WI38 (cell line): ENCODE data around the gene PRDM11.

Experiments used
- H3K4me3 ChIP-seq: 2 replicates; pipeline ENCODE4 v1.5.1; 2011; ENCODE audit warnings: low read depth, mild to moderate bottlenecking, control low read depth, low read length
- TF ChIP-seq, protein P1 (sequence below): IDR thresholded peaks from 2 replicates; pipeline ENCODE4 v1.5.1; 2012; ENCODE audit warnings: low read depth, mild to moderate bottlenecking, control low read depth, low read length

The PRDM11 gene

DNA sequence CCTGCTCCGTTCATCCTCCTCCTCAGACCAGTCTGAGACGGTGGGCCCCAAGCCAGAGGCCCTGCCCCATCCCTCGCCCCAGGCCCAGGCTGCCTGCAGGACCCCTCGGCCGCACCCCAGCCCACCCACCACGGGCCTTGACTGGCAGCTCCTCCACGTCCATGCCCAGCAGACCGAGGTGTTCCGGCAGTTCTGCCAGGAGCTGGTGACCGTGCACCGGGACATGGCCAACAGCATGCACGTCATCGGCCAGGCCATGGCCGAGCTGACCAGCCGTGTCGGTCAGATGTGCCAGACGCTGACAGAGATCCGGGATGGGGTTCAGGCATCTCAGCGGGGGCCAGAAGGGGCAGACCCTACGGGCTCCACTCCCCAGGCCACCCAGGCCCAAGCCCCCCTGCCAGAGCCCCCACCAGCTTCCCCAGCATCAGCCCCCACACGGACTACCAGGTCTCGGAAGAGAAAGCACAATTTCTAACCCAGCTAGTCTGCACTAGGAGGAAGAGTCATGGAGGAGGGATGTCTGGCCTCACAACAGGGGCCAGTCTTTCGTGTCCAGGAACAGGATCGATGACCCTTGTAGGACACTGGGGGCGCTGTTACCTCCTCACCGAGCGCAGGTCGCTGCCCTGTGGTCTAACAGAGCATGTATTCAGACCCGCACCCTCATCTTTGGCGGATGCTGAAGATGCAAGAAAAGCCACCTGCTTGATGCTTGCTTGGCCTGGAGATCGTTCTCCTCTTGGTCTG is 66.3 kb downstream of the PRDM11 start:
- TF ChIP-seq, protein P1, sequence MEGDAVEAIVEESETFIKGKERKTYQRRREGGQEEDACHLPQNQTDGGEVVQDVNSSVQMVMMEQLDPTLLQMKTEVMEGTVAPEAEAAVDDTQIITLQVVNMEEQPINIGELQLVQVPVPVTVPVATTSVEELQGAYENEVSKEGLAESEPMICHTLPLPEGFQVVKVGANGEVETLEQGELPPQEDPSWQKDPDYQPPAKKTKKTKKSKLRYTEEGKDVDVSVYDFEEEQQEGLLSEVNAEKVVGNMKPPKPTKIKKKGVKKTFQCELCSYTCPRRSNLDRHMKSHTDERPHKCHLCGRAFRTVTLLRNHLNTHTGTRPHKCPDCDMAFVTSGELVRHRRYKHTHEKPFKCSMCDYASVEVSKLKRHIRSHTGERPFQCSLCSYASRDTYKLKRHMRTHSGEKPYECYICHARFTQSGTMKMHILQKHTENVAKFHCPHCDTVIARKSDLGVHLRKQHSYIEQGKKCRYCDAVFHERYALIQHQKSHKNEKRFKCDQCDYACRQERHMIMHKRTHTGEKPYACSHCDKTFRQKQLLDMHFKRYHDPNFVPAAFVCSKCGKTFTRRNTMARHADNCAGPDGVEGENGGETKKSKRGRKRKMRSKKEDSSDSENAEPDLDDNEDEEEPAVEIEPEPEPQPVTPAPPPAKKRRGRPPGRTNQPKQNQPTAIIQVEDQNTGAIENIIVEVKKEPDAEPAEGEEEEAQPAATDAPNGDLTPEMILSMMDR: no peak
- no peak overlapping the region for H3K4me3 ChIP-seq

DNA sequence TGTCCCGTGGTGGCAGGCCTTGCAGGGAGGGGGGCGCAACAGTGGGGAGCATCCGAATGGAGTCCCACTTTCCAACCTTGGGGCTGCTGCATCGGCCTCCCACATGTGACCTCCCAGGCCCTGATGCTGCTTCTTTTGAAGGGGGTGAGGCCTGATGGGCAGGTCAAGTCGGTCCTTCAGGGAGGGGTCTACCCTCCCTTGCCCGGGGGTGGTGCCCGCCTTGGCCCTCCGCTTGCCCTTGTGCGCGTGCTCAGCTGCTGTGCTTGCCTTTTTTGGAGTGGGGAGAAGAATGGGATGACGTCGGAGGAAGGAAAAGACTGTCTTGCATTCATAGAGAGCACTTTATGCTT is 66.9 kb downstream of the PRDM11 start:
- no peak overlapping the region for H3K4me3 ChIP-seq
- TF ChIP-seq, protein P1: no peak

DNA sequence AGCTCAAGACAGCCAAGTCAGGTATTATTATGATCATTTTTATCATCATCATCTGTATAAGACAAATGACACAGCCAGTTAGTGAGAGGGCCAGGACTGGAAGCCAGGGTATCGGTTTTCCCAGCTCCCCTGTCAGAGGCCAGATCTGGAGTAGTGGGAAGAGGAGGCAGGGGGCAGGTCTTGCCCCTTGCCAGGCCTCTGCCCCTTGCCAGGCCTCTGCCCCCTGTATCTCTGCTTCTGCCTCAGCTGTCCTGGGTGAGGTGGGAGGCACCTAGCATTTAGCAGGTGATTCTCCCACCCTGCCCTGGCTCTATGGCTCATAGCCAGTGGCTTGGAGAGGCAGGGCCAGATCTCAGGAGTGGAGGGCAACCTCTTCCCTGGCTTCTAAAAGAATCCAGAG is 67.3 kb downstream of the PRDM11 start:
- TF ChIP-seq, protein P1: no peak
- no peak overlapping the region for H3K4me3 ChIP-seq

DNA sequence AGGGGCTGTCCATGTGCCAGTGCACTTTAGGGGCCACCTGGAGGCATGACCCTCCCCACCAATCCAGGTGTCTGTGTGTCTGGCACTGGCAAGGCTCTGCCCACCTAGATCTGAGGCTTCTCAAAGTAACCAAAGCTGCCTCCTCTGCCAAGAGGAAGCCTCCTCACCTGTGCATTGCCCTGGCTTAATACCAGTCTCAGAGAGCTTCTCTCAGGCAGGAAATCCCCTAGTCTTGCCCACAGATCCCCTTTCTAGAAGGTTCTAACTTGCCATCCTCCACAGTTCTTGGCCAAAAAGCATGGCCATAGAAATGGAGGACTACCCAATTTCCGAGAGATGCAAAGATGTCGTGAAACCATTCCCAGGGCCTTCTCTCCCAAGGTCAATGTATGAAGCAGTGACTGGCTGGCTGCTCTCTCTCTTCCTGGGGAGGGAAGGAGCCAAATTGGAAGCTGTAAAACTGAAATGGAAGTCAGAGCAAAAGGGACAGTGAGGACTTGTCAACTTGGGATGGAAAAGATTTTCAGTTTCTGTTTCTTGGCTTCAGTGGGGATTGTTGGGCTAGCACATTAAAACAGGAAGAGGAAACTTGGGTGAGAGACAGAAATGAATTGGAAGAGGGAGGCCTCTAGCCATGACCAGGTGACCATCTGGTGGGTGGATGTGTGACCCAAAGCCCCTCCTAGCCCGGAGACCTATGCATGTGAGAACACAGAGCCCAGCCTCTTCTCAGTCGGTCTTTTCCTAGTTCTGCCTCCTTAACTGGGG is 68.8 kb downstream of the PRDM11 start:
- TF ChIP-seq, protein P1: no peak
- no peak overlapping the region for H3K4me3 ChIP-seq

DNA sequence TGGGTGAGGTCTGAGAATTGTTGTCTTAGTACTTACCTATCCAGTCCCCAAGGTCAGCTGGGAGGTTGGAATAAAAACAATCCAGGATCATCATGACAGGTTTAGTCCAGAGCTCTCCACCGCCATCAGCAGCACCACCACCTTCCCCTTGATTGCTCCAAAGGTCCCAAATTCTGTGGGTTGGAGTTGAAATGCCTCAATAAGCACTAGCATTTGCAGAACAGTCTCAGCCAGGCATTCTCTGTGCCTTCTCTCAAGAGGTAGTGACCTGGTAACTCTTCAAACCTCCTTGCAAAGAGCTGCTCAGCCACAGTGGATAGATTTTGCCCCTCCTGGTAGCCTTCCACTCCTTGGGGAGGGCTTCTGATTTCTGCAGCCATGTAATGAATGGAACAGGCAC is 69.6 kb downstream of the PRDM11 start:
- TF ChIP-seq, protein P1: no peak
- H3K4me3 ChIP-seq: no peak overlapping the region

DNA sequence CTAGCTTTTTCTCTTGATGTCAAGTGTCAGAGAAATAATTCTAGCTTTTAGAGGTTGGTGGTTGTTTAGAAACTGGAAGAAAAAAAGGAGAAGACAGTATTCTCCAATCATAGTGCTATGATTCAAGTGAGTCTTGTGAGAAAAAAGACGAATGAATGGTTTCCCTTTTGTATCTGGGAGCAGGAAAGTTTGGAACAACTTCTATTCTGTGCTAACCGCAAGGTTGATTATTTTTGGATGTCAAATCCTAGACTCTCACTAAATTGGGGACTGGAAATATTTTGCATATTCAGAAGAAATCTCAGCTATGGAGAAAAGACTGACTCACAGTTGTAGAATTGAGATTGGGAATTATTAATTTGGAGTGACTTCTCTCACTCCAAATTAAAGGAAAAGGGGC is 70.5 kb downstream of the PRDM11 start:
- TF ChIP-seq, protein P1: no peak
- H3K4me3 ChIP-seq: no peak overlapping the region

DNA sequence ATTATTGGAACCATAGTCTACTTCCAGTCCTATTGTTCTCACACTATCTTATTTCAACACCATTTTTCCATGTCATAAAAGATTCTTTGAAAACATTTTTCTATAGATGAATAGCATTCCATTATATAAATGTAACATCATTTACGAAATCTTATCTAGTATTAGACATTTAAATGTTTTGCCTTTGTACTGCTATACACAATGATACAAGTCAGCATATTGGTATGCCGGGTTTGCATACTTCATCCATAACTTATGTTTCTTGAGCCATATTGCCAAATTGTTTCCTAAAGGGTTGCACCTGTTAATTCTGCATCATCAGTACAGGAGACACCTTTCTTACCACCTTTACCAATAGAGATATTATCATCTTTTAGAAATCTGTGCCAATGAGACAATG is 71.6 kb downstream of the PRDM11 start:
- no peak overlapping the region for H3K4me3 ChIP-seq
- TF ChIP-seq, protein P1: no peak
